Activated CD8-positive, alpha-beta memory T cell treated with anti-CD3 and anti-CD28 coated beads, Interleukin-2, amount 50 U/mL, for 1 hour (primary cell): Measurements from ENCODE around the gene PRKAR2B.

ENCODE experiments used
- DNase-seq: peaks from one replicate; pipeline ENCODE4 v3.0.0-alpha.2; 2020; ENCODE audit errors: extremely low read depth

The PRKAR2B gene

GRCh38 chr7:107044347-107045194 lies at the start of gene PRKAR2B:
TSS of gene PRKAR2B (plus strand) at chr7:107044705. CDS start at chr7:107044908, 203 bp downstream.
- peak; percentile 50 for DNase-seq

- DNase-seq, result no peak
Observed at GRCh38 chr7:106994833-106995232, 49.7 kb upstream of the PRKAR2B start.

GRCh38 chr7:106997487-106998271 lies 46.8 kb upstream of the PRKAR2B start:
- DNase-seq, result no peak

- no peak for DNase-seq
Observed at GRCh38 chr7:106999023-106999422, 45.5 kb upstream of the PRKAR2B start.

GRCh38 chr7:107001490-107001889 lies 43.0 kb upstream of the PRKAR2B start:
- no peak for DNase-seq

- DNase-seq, result no peak
Observed at GRCh38 chr7:107002126-107002525, 42.4 kb upstream of the PRKAR2B start.

GRCh38 chr7:107002529-107002998 lies 41.9 kb upstream of the PRKAR2B start:
- DNase-seq, result no peak

GRCh38 chr7:107007007-107007891 lies 37.3 kb upstream of the PRKAR2B start:
- DNase-seq, result no peak

GRCh38 chr7:107007892-107008287 lies 36.6 kb upstream of the PRKAR2B start:
- no peak for DNase-seq

- no peak for DNase-seq
Observed at GRCh38 chr7:107009846-107010203, 34.7 kb upstream of the PRKAR2B start.

GRCh38 chr7:107012691-107013090 lies 31.8 kb upstream of the PRKAR2B start:
- DNase-seq, result no peak

- no peak for DNase-seq
Observed at GRCh38 chr7:107014387-107015023, 30.0 kb upstream of the PRKAR2B start.

- DNase-seq, result no peak
Observed at GRCh38 chr7:107016312-107016711, 28.2 kb upstream of the PRKAR2B start.

- no peak for DNase-seq
Observed at GRCh38 chr7:107017965-107018719, 26.4 kb upstream of the PRKAR2B start.

GRCh38 chr7:107020400-107020799 lies 24.1 kb upstream of the PRKAR2B start:
- no peak for DNase-seq

- DNase-seq, result no peak
Observed at GRCh38 chr7:107021600-107021999, 22.9 kb upstream of the PRKAR2B start.

GRCh38 chr7:107023522-107024151 lies 20.9 kb upstream of the PRKAR2B start:
- no peak for DNase-seq

GRCh38 chr7:107024906-107025305 lies 19.6 kb upstream of the PRKAR2B start:
- no peak for DNase-seq

- no peak for DNase-seq
Observed at GRCh38 chr7:107025449-107026103, 18.9 kb upstream of the PRKAR2B start.

- DNase-seq, result no peak
Observed at GRCh38 chr7:107026166-107026565, 18.3 kb upstream of the PRKAR2B start.
